HK-2 (cell line): Measurements from ENCODE around the gene AKR1B15.
"Not testable (repeated sequence)": the region's sequence is repeated elsewhere in the genome, so short reads cannot be mapped to it uniquely, and the experiment has no call there.

ENCODE experiments used
- DNase-seq: peaks from one replicate; pipeline ENCODE4 v3.0.0-alpha.2; 2018; ENCODE audit not compliant: unreplicated experiment

Gene AKR1B15

DNA sequence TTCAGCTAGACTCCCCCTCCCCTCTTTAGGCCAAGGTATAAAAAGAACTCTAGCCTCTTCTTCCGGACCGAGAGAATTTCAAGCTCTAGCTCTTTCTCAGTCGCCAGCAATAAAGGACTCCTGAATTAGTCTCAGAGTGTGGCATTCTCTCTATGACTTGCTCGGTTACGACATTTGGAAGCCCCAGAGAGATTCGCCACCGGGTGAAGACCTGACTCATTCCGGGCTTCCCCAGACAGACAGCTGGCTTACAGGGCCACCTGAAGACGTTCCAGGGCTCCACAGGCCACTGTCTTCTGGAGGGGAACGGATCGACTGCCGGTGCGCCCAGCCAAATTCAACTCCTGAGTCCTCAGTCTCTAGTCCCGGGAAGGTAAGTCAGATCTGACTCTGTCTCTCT lies at the start of gene AKR1B15:
Gene AKR1B15, plus strand, starts transcription at position 234 of the 400 bp plus-strand sequence. CDS start 15,510 bp downstream, outside the sequence.
- peak; percentile 53 for DNase-seq

DNA sequence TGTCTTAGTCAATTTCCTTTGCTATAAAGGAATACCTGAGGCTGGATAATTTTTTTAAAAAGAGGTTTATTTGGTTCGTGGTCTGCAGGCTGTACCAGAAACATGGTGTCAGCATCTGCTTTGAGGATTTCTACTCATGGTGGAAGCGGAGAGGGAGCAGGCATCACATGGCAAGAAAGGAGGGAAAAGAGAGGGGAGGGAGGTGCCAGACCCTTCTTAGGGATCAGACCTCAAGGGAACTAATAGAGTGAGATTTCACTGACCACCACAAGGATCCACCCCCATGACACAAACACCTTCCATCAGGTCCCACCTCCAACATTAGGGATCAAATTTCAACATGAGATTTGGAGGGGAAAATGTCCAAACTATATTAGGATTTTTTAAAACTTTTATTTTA lies 48.5 kb upstream of the AKR1B15 start:
- no peak for DNase-seq

DNA sequence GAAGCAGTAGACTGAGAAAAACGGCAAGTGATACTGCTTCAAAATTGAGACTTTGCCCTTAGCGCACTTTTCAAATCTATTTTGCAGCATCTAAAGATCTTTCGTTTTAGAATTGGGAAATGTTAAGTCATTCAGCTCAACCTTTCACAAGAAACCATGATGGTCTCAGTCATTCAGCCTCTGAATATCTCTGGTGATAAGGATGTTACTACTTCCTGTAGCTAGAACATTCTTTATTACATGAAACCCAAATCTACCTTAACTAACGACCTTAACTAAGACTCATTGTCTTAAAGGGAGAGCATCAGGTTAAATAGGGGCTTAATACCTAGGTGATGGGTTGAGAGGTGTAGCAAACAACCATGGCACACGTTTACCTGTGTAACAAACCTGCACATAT lies 47.9 kb upstream of the AKR1B15 start:
- no peak for DNase-seq

GRCh38 chr7:134502463-134503371 lies 46.2 kb upstream of the AKR1B15 start:
- DNase-seq: no peak

- DNase-seq: no peak
Measured at GRCh38 chr7:134504660-134505164, 44.2 kb upstream of the AKR1B15 start.

DNA sequence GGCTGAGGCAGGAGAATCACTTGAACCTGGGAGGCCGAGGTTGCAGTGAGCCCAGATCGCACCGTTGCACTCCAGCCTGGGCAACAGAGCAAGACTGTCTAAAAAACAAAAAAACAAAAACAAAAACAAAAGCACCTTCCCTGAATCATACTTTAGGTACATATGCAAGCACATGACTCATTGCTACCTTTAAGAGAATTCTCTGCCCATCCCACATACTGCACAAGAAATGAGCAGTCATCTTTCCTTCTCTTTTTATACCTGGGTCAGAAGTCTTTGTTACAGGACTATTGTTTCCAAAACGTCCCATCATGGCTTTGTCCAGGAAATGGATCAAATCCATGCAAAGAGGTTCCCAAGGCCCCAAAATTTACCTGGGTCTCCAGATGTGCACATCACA lies 43.1 kb upstream of the AKR1B15 start:
- DNase-seq: no peak

- DNase-seq: no peak
Measured at GRCh38 chr7:134509010-134509409, 39.9 kb upstream of the AKR1B15 start.

- no peak for DNase-seq
Measured at GRCh38 chr7:134510646-134511045, 38.3 kb upstream of the AKR1B15 start.

- no peak for DNase-seq
Measured at GRCh38 chr7:134512271-134512670, 36.6 kb upstream of the AKR1B15 start.

DNA sequence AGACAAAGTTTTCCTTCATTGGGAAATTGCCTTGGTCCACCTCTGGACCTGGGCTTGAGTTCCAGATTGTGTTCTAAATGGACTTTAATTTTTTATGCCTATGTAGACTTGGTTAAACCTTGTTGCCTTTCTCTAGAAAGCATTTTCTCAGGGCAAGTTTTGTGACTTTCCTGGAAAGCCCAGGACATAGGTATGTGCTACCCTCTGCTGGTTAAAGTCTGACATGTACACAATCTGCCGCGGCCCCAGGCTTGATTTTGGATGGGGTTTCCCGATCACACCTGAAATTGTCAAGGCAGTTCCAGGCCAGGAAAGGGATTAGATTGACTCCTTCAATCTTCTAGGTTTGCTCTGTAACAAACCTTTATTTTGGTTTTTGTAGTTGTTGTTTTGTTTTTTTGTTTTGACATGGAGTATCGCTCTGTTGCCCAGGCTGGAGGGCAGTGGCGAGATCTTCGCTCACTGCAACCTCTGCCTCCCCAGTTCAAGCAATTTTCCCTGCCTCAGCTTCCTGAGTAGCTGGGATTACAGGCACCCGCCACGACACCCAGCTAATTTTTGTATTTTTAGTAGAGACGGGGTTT lies 35.6 kb upstream of the AKR1B15 start:
- DNase-seq: peak; percentile 44

DNA sequence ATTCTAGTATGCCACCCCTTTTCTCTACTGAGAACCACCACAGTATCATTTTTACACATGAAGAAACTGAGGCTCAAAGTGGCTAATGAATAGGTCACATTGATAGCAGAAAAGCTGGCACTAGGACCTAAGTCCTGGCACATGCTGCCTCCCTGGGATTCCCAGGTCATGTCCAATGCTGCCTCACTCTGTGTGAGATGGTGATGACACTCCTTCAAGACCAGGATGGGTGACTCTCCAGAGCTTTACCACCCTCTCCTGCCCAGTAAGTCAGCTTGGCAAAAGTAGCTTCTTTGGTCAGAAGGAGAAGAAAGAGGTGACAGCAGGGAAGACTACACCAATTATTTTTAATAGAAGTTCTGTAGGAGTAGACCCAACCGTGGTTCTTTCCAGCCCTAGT lies 34.8 kb upstream of the AKR1B15 start:
- no peak for DNase-seq

DNA sequence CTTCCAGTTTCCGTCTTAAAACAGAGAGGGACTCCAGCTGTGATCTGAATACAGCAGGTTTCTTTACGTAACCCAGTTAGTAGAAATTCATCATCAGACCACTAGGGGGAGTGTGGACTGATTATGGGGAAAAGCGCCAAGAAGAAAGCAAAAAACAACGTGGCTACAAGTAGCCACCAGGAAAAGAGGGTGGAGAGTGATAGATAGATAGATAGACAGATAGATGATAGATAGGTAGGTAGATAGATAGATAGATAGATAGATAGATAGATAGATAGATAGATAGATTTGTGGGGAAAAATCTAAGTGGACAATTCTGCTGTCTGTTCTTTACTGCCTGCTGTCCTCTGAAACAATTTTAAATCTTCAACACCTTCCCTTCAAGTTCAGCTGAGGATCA lies 34.2 kb upstream of the AKR1B15 start:
- peak; percentile 29 for DNase-seq

DNA sequence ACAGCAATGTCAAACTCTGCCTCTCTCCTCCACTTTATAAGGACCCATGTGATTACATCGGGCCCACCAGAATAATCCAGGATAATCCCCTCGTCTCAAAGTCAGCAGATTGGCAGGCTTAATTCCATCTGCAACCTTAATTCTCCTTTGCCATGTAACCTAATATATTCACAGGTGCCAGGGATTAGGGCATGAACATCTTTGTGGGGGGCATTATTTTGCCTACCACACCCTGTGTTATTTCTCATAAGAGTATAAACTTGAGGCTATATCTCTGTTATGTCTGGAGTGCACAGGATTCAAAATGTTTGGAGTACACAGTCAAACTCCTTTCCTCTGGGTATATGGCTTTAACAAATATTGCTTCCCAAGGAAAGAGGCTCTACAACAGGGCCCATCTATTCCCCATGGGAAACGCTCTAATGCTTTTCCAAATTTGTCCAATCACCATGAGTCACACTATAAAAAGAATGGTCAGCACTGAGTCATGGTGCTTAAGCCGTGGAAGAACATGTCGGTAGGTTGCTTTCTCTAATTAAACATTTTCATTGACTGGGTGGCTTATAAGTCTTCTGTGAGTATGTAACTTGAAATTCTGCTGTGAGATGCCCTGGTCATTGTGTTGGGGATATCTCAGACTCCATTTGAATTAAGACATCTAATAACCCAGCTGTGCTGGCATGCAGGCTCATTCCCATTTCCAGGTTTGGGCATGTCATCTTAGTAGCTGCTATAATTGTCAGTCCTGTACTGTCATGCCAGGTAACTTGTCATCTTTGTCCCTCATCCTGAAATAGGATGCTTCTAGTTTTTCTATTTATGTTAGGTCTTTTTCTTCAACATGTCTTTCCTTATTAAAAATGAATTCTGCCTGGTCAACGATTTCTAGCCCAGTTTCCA lies 33.1 kb upstream of the AKR1B15 start:
- no peak for DNase-seq

GRCh38 chr7:134520130-134520529 lies 28.8 kb upstream of the AKR1B15 start:
- no peak for DNase-seq

DNA sequence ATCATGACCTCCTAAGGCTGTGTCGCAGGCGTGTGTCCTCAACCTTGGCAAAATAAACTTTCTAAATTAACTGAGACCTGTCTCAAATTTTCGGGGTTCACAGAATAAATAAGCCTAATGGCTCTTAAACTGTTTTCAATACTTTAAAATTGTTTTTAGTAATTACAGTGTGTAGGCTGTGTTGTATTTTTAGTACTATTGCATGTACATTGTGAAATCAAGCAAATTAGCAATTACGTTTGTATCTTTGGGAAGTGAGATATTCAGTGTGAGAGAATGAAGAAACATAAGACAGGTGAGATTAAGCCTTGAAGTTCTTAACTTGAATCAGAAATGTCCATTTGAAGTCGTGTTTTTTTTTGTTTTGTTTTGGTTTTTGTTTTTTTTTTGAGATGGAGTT lies 26.3 kb upstream of the AKR1B15 start:
- DNase-seq: no peak

DNA sequence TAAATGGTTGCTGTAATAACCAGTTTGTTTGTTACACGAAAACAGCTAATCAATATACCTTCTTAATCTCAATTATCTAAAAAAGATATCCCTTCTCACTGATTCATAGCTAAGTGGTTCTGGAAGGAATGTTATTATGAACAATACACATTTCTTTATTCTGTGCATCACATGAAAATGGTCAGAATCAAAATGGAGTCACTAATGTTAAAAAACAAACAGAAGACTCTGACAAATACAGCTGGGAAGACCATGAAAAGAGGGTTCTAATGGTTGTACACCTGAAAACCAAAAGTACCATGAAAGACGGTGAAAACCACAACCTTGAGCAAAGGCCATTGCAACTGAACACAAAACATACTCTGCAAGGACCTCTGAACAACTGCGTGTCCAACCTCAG lies 23.5 kb upstream of the AKR1B15 start:
- DNase-seq: not testable (repeated sequence)

- DNase-seq: not testable (repeated sequence)
Measured at GRCh38 chr7:134526552-134527248, 22.2 kb upstream of the AKR1B15 start.

DNA sequence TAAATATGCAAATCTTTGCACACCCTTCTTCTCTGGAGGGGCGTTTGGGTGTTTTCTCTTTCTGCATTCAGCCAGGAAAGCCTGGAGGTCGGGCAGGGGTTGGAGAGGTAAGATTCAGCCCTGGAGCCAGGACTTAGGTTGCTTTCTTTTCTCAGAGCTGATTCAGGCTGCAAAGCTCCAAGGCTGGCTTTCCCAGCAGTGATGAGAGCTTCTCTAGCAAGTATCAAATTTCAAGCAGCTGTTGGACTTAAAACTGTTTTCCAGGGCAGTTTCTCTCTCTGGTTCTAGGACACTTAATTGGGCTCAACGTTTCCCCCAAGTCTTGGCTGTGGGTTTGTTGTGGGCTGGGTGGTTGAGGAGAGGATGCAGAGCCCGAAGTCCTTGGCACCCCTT lies 20.9 kb upstream of the AKR1B15 start:
- DNase-seq: no peak

DNA sequence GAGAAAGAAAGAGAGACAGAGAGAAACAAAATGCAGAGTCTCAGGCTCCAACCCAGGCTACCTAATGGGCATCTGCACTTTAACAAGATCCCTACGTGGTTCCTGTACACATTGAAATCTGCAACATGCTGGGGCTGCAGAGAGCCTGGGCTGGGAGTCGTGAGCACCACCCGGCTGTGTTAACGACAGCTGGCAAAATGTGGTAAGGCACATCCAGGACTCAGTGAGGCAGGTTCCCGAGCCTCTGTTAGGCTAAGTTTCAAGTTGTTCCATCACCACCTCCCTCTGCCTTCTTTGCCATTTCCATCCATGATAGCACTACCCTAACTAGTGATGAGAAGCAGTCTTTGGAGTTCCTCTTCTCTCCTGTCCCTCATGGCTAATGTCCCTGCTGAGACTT lies 20.2 kb upstream of the AKR1B15 start:
- no peak for DNase-seq

DNA sequence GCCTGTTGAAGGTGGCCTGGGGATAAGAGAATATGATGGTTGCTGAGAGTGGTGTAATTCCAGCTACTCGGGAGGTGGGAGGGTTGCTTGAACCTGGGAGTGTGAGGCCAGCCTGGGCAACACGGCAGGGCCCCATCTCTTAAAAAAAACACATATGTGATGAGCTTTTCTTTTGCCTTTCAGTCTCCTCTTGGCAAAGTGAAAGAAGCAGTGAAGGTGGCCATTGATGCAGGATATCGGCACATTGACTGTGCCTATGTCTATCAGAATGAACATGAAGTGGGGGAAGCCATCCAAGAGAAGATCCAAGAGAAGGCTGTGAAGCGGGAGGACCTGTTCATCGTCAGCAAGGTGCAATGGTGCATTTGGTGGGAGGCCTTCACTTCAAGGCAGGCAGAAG lies 18.4 kb upstream of the AKR1B15 start:
- DNase-seq: no peak

DNA sequence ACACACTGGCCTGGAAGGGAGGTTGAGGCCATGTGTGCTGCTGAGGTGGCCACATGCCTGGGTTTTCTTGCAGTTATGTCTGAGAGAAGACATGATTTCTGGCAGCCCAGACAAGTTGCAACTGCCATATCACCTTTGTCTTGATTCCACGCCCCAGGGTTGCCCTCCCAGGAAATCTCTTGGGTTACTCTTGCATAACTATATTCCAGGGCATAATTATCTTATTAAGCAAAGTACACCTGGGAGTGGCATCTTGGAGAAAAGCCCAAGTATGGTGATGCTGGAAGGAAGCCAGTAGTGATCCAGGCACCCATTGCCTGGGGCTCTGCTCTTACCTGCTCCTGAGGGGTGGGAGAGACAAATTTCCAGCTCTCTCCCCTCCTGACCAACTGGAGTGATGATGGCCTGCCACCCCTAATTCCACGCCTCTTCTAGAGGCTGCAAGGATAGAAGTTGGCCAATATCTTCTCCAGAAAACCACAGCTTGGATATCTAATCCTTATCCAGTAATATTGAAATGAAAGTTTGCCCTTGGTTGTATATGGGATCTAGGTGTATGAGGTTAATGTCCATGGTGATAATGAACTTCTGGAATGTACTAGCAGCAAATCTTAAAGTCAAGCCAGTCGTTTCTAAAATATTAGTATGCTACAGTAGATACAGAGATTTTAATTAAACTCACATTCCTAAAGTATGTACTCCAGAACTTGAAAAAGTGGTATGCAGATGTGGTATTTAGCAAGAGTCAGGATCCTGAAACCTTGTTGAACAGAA lies 16.5 kb upstream of the AKR1B15 start:
- no peak for DNase-seq
